CD4-positive, alpha-beta T cell treated with Interleukin-2 at 100 ng/mL for 4 hours (primary cell): Measurements from ENCODE around the gene SLC18A3.

Experiments used
- DNase-seq: peaks from one replicate; pipeline ENCODE4 v3.0.0-alpha.2; 2020; ENCODE audit warnings: low spot score

The SLC18A3 gene

GRCh38 chr10:49627644-49628247, 17.6 kb downstream of the SLC18A3 start:
- no peak for DNase-seq

- DNase-seq = no peak
Measured at GRCh38 chr10:49628599-49628998, 18.5 kb downstream of the SLC18A3 start.

- DNase-seq = no peak
Measured at GRCh38 chr10:49629431-49629881, 19.3 kb downstream of the SLC18A3 start.

- no peak for DNase-seq
Measured at GRCh38 chr10:49631975-49632374, 21.9 kb downstream of the SLC18A3 start.

GRCh38 chr10:49632406-49633317, 22.6 kb downstream of the SLC18A3 start:
- DNase-seq = no peak

DNA sequence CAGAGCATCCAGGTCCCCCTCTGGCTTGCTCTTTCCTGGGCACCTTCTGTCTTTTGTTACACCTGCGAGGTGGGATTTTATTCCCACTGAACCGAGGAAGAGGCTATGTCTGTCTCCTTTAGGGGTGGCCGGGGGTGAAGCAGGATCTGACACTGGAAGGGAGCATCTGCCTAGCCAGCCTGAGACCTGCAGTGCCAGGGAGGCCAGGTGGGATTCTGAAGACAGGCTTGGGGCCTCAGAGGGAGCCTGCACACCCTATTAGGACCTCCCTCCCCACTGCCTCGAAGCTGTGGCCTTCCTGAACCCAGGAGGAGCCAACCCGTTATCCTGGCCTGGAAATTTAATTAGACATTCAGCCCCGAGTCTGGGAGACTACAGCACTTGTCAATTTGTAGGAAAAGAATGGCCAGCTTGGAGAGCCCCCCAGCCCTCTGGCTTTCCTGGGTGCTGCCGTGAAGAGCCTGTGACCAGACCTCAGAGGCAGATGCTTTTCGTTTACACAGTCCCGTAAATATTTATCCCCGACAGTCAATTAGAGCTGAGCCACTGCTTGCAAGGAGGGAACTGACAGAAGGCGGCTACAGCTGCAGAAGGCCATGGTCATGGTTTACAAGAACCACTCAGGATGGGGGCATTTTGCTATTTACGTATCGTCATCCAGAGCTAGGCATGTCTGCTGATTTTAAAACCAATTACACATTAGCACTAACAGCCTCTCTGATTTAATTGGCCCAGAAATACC, 23.4 kb downstream of the SLC18A3 start:
- DNase-seq = no peak

DNA sequence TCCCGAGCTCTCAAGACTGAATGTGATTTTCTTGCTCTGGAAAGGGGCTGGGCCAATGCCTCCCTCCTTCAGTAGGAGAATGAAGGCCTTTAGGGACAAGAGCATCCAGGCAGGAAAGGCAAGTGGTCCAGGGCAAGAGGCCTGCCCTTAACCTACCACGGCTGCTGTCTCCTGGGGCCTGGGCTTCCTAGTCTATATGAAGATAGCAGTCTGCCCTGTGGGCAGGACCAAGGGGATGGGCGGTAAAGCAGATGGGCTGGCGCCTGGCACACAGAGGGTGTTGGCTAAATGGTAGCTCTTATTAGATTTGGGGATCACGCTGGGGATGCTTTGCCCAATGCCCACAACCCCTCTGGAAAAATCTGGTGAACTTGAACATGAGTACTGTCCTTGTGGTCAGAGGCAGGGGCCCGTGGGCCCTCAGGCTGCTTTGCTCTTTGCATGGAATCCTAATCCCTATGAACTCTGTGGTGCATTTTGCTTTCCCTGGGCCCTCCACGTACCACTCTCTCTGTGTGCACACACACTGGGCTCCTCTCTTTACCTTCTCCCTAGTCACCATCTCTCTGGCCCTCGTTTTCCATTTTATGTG, 24.1 kb downstream of the SLC18A3 start:
- DNase-seq = no peak

DNA sequence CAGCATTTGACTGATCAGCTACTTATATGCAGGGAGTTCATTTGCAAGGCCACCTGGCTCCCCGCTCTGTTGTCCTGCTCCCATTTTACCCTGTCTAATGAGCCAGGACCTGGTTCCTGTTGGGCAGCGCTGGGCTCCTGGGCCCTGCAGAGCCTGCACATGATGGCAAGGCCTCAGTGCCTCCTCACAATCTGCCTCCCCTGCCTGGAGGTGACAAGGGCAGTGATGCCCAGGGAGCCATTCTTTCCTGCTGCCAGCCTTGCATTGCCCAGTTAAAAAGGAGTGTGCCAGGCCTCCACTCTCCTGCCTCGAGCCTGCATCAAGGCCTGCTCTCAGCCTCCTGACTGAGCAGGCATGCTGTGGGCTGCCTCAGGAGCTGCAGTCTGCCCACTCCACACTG, 32.2 kb downstream of the SLC18A3 start:
- DNase-seq = no peak

GRCh38 chr10:49643241-49644034, 33.3 kb downstream of the SLC18A3 start:
- DNase-seq = no peak

GRCh38 chr10:49644035-49644646, 34.0 kb downstream of the SLC18A3 start:
- DNase-seq = no peak

- no peak for DNase-seq
Measured at GRCh38 chr10:49645417-49645816, 35.3 kb downstream of the SLC18A3 start.

DNA sequence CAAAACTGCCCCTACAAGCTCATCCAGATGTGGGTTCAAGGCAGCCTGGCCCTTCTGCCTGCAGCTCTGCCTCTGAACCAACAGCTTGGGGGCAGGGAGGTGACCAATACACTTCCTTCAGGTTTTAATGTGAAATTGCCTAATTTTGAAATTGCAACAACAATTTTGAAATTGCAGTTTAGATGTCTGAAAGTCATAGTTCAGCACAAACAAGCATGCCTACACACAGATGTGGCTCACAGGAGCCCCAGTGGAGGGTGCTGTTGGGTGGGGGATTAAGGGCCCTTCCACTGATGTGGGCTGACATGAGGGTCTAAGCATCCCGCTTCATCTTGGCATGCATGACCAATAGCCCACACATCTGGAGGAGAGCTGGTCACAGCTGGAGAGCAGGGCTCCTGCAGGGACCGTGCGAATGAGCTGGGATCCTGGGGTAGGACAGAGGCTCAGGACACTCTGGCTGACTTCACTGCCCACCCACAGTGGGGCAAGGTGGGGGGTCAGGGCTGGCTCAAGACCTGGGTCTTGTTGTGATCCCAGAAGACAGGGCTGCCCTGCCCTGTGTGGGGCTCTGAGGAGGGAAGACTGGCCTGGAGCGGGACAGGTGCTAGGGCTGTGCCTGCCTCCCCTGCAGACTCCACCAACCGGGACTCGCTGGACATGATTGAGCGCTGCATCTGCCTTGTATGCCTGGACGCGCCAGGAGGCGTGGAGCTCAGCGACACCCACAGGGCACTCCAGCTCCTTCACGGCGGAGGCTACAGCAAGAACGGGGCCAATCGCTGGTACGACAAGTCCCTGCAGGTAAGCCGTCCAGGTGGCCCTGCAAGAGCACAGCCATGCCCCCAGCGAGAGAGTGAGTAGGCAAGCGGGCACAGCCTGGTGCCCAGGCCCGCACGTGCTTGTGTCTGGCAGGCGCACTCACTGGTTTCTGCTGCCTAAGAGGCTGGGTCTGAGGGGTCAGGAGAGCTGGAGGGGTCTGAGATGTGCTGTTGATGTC, 36.1 kb downstream of the SLC18A3 start:
- no peak for DNase-seq

- DNase-seq = no peak
Measured at GRCh38 chr10:49647554-49647953, 37.4 kb downstream of the SLC18A3 start.

- no peak for DNase-seq
Measured at GRCh38 chr10:49647985-49648795, 38.1 kb downstream of the SLC18A3 start.

- no peak for DNase-seq
Measured at GRCh38 chr10:49649294-49649693, 39.2 kb downstream of the SLC18A3 start.

GRCh38 chr10:49649936-49650723, 40.0 kb downstream of the SLC18A3 start:
- no peak for DNase-seq

GRCh38 chr10:49650724-49651034, 40.6 kb downstream of the SLC18A3 start:
- DNase-seq = no peak
